ENCODE results near the gene GP9. TPM values are rescaled to one million over a fixed set of nuclear protein-coding genes. Genes with fewer than 3 reads are reported as not detected.

GP9 gene
- total RNA-seq, 1 experiment from 2014 or later: not detected

- H3K27ac Mint-ChIP-seq: peak overlapping the region in 1 of 3 experiments; percentile 63; a peak in 1 of 7 replicates
- no peaks in the 10 kb centered on the region for H3K4me1 ChIP-seq (ENCODE audit: insufficient read depth, low read length)
- no peak for TF ChIP-seq CTCF (conservative IDR thresholded peaks at IDR 0.05)
These were observed 21.4 kb downstream of the GP9 start for GRCh38 chr3:129082026-129082425.

More at GRCh38 chr3:129082026-129082425, 21.4 kb downstream of the GP9 start:
- H2BK20ac ChIP-seq (ENCODE audit: low read depth, low read length, poor library complexity, severe bottlenecking): no peak overlapping the region
- H3K23me2 ChIP-seq (ENCODE audit: insufficient read length, low read depth, low read length, poor library complexity, severe bottlenecking): no peaks in the 10 kb centered on the region
- H3K27me3 ChIP-seq (ENCODE audit: insufficient read depth, low read length): no peaks in the 10 kb centered on the region
- H3K56ac ChIP-seq (ENCODE audit: insufficient read length, low read depth, low read length): no peak overlapping the region
- no peak overlapping the region for H2BK15ac ChIP-seq (ENCODE audit: low read depth, low read length)
- H3K79me2 ChIP-seq (ENCODE audit: insufficient read depth, low read length): no peaks in the 10 kb centered on the region
- H3K18ac ChIP-seq (ENCODE audit: insufficient read length, low read depth, low read length): no peak overlapping the region
- H4K5ac ChIP-seq (ENCODE audit: insufficient read length, low read depth, low read length): no peak overlapping the region
- H4K91ac ChIP-seq (ENCODE audit: insufficient read length, low read depth, low read length): no peak overlapping the region
- no peak overlapping the region for H3K27ac ChIP-seq (ENCODE audit: insufficient read length, low read depth, low read length)
- H2AFZ ChIP-seq (ENCODE audit: low read length): no peak overlapping the region
- no peak overlapping the region for H2BK5ac ChIP-seq (ENCODE audit: insufficient read length, low read length)
- no peak overlapping the region for H3K4ac ChIP-seq (ENCODE audit: low read depth, low read length)
- DNase-seq: no peak
- H3K9ac ChIP-seq (ENCODE audit: extremely low read depth, insufficient read length, low read length): no peak overlapping the region
- H3K4me2 ChIP-seq (ENCODE audit: insufficient read depth, insufficient read length, low read length): no peak overlapping the region
- H3T11ph ChIP-seq (ENCODE audit: low read length): no peak overlapping the region
- H3K4me3 Mint-ChIP-seq: no peak overlapping the region
- H3K4me1 Mint-ChIP-seq: no peaks in the 10 kb centered on the region
- H2BK12ac ChIP-seq (ENCODE audit: insufficient read length, low read depth, low read length): no peak overlapping the region
- no peak overlapping the region for H4K8ac ChIP-seq (replicated peaks; ENCODE audit: insufficient read length, low read depth, low read length)
- no peaks in the 10 kb centered on the region for H3K9me3 Mint-ChIP-seq
- H2BK120ac ChIP-seq (ENCODE audit: low read depth, low read length, poor library complexity, severe bottlenecking): no peak overlapping the region
- H3K27me3 Mint-ChIP-seq (ENCODE audit: low read depth): peaks cover 8% of the 10 kb centered on the region
- no peaks in the 10 kb centered on the region for H3K9me3 ChIP-seq (ENCODE audit: control insufficient read depth, low read depth, low read length)
- no peak overlapping the region for H3K14ac ChIP-seq (ENCODE audit: insufficient read depth, low read length)
- H3K79me1 ChIP-seq (ENCODE audit: insufficient read depth, low read depth, low read length, poor library complexity, severe bottlenecking): no peaks in the 10 kb centered on the region
- no peaks in the 10 kb centered on the region for H4K20me1 ChIP-seq (ENCODE audit: control insufficient read depth, insufficient read depth, insufficient read length)
- no CpG with 5 or more reads among the region's 9 CpGs for WGBS (ENCODE audit: extremely low coverage, insufficient read length, low lambda C conversion rate)
- no peaks in the 10 kb centered on the region for H3K36me3 Mint-ChIP-seq (ENCODE audit: insufficient read depth in 1 of 3, low read depth in 3 of 3)
- no peak overlapping the region for H2AK5ac ChIP-seq (ENCODE audit: insufficient read length, low read length)
- H3K23ac ChIP-seq (ENCODE audit: insufficient read length, low read depth, low read length): no peak overlapping the region

Measured in H9 (cell line).